HT-29 (cell line): Measurements from ENCODE around the gene LPAR4. TPM values are rescaled to one million over a fixed set of nuclear protein-coding genes. Genes with fewer than 3 reads are reported as not detected.
"Not testable (repeated sequence)": the region's sequence is repeated elsewhere in the genome, so short reads cannot be mapped to it uniquely, and the experiment has no call there.

Source experiments
- DNase-seq: peaks from one replicate; pipeline ENCODE4 v3.0.0-alpha.2; 2015; ENCODE audit warnings: low spot score
- total RNA-seq: library from RNA; depleted of rRNA; stranded (reverse); fragments of >200 nt; shearing (Covaris generic); gene quantifications from 2 replicates; pipeline ENCODE4 v1.2.3, GENCODE V29; 2014; rRNA removed

Gene LPAR4, protein sequence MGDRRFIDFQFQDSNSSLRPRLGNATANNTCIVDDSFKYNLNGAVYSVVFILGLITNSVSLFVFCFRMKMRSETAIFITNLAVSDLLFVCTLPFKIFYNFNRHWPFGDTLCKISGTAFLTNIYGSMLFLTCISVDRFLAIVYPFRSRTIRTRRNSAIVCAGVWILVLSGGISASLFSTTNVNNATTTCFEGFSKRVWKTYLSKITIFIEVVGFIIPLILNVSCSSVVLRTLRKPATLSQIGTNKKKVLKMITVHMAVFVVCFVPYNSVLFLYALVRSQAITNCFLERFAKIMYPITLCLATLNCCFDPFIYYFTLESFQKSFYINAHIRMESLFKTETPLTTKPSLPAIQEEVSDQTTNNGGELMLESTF
- total RNA-seq = not detected in 2 replicates

DNA sequence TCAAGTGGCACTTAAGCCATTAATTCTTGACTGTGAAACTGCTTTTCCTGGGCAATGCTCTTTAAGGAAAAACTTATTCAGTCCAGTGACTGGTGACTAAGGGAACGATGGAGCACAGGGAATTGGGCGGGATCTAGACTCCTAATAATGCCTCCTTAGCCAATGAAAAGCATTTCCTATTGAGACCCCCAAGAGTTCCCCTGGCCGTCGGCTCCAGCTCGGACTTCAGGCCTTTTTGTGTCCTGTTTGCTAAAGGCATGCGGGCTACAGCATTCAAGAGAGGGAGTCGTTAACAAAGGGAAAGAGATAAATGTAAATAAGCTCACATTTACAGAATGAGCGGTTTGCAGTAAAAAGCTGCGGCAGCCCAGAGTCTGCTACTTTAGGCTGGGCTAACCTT is at the start of gene LPAR4:
Gene LPAR4 (plus strand): TSS at position 232 of the 400 bp plus-strand sequence. CDS start 7,150 bp downstream, outside the sequence.
- no peak for DNase-seq

DNA sequence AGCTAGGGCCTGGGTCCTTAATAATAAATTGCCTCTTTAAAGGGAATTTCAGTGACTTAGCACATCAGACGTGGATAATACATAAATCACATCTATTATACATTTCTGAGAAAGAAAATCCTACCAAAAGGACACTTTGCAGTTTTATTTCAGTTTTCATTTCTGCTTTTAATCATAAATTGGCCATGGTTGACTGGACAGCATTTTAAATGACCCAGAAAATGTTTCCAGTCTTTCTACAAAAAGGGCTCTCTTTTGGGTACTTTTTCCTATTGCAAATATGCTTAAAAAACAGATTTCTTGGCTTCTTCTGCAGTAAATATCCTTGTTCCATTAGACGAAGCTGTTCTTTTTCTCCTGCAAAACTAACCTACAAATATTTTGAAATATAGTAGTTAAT is 41.4 kb upstream of the LPAR4 start:
- DNase-seq = no peak

DNA sequence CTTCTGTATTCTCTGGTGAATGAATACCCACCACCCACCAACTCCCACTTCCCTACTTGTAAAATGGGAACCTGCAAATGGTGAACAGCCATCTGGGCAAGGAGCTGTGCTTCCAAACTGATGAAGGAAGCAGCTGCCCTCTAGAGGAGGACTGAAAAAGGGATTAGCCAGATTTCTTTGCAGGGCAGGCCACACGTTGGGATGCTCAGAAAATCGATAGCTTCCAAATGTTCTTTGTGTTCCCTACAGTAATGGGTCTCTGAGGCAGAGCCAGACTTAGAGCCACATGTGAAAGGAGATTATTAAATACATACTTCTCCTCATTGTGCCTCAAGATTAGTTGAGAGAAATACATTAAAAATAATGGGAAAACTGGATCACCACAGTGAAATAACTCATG is 39.3 kb upstream of the LPAR4 start:
- DNase-seq = peak; percentile 39

DNA sequence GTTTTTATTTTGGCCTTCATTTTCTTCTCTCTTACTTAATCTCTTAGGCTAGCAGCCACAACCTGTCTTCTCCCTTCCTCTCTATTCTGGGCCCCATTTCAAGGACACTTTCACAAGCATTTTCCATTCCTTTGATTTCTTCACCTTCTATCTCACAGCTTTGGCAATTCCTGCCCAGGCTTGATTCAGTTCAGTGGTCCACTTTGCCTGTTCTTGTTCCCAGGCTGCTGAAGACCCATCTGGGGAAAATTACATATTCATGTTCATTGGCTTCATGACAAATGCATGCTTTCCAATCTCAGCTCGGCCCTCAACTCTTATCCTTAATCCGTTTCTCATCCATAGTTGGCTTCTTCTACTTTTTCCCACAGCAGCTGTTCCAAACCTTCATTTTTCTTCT is 38.7 kb upstream of the LPAR4 start:
- DNase-seq = no peak

DNA sequence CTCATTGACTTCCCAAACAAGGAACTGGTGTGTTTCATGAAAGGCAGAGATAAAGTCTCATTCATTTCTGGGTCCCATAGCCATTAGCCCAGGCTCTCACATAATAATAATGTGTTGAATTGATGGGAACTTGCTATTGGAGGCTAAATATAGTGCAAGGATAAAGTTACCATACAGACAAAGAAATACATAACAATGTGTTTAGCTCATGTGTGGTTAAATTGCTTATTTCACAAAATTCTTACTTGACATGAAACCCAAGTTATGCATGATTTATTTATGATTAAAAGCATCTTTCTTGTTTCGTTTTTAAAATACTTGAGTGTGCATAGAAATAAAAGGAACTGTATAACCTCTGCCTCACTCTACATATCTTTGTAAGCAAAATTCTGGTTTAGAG is 37.3 kb upstream of the LPAR4 start:
- no peak for DNase-seq

DNA sequence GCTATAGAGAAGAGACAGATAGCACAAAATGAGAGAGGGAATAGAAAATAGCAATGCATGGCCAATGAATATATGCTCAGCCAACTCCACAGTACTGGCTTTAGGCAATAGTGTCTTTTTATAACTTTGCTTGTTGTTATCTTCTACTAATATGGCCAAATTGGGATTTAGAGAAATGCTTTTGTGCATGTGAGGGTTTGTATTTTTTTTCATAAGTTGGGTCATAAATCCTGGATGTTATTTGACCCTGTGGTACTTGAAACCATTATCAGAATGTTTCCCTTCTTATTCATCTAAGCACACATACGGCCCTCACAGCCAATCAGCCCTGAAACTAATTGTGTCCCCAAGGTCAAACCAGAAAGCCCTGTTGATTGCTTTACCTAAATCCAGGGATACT is 35.2 kb upstream of the LPAR4 start:
- DNase-seq = no peak

DNA sequence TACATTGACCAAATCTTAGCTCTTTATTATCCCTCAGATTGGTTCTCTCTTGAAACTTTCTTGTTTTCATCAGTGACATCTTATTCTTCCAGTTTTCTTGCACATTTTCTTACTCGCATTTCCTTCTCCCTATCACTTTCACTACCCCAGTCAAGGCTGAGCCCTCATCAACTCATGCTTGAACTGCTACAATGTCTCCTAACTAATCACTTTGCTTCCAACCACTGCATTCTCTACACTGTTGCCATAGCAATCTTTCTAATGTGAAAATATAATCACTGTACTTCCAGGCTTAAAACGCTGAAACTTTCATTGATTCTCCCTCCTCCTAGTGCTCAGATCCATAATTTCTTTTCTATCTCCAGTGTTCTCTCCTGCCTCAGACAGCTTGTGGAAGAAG is 22.2 kb upstream of the LPAR4 start:
- DNase-seq = no peak

DNA sequence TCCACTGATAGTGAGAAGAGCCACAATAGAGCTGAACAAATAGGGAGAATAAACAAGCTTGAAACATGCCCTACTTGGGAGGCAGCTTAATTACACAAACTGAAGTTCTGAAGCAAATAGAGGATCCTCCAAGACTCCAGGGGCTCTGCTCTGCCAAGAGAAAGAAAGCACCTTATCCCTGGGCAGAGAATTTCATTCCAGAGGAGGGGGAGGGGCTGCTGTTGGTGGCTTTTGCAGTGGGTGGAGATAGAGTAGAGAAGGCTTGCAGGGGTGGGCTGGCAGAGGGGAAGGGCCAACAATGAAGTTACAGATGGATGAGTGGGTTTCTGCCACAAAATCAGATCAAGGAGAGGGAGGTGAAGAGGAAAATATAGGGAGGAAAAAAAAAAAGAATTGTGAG is 1.0 kb upstream of the LPAR4 start:
- no peak for DNase-seq

DNA sequence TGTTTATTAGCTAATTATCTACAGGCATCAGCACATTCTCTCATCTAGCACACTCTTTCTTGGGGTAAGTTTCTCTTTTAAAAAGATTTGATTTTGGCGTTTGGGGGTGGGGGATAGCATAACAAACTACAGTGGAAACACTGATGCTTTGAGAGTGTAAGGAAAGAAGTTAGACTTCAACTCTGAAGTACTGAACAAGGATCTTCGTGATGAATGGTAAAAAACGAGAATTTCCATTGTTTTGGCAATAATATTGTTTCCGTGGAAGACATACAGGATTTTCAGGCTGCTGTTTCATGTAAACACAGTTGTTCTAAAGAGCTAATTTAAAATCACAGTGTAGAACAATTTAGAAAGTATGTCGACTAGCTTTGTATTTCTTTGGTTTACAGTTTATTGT is 451 bp downstream of the LPAR4 start:
- DNase-seq = no peak

DNA sequence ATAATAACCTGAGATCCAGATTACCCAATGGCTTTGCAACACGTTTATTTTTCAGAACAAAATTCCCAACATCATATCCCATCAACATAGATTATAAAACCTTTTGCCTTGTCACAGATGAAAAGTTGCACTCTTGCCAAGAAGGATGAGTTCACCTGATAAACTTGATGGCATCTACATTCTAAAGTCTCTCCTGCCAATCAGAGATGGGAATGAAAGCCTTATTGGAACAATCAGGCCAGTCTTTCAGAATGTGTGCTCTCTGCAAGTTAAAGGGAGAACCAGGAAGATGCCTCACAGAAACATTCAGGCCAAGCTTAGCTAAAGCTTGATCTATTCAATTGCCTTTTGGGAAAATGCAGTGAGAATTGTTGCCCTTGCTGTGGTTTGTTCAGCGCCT is 1.3 kb downstream of the LPAR4 start:
- no peak for DNase-seq

DNA sequence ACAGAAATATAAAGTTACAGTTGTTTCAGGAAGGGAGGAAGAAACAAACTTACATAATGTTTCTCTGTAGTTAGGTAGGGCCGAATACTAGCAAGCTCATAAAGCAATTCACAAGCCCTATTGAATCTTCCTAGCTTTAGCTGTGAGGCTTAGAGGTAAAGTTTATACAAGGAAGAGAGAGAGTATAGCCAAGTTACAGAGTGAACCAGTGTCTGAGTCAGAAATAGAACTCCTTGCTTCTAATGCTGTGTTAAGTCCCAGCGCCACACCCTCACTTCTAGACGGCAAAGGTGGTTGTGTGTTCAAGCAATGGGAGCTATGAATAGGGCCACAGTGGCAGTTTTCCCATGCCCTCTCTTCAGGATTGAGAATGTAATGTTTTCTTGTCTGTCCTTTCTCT is 6.1 kb downstream of the LPAR4 start:
- DNase-seq = no peak

DNA sequence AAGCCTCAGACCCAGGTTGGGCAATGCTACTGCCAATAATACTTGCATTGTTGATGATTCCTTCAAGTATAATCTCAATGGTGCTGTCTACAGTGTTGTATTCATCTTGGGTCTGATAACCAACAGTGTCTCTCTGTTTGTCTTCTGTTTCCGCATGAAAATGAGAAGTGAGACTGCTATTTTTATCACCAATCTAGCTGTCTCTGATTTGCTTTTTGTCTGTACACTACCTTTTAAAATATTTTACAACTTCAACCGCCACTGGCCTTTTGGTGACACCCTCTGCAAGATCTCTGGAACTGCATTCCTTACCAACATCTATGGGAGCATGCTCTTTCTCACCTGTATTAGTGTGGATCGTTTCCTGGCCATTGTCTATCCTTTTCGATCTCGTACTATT is 7.4 kb downstream of the LPAR4 start:
- no peak for DNase-seq

DNA sequence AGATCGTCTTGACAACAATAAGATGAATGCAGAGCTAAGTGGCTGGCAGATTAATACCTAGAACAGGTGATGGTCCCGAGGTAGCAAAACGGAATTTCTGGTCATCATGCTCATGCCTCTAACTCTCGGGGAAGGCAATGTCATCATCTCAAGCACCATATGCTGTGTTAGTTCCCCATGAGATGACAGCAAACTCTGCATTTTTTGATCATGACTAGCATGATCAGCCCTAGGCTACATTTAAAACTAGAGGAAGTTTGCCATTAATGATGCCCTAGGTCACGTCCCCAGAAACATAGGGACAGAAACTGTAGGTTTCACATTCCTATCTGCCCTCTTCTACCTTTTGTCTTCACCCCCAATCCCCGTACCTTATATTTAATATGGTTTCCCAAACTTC is 11.6 kb downstream of the LPAR4 start:
- DNase-seq = no peak

DNA sequence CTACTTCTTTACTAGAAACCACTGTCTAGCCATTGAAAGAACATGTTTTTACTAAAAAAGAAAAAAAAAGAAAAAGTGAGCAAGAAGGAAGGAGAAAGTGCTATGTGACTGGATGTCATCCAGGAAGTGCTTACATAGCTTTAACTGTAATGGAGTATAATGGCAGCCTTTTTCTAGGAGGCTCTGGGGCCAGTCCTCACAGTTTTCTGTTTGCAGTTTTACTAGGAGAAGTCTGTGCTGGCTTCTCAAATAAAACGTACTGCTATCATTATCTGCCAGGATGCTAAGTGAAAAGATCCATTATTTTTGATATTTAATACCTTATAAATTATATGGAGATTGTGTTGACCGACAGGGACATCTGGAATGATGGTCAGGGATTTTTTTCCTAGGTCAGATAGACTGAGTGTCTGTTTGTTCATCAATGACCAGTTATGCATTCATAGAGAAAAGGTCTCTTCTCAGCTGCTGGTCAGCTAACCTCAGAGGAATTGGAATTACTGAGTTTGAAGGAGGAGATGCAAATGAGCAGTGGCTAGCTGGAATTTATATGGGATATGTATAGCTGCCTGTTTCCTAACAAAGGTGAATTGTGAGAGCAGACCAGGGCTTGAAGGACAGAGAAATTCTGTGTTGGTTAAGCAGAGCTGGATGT is 21.7 kb downstream of the LPAR4 start:
- no peak for DNase-seq

DNA sequence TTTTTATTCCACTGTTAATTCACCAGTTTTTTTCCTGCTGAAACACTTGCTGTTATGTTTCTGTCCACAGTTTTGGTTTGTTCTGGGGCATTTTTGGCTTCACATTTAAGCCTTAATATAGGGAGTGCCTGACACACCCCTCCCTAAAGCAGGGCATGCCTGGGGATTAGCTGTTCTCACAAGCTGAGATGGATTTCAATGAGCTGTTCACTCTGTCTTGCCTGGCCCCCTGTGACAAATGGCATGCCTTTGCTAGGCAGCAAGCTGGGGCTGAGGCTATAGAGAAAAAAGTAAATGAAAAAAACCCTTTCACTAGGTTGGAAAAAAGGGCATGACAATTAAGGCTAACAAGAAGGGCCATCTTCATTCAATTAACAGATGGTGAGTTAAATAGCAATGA is 22.4 kb downstream of the LPAR4 start:
- no peak for DNase-seq

DNA sequence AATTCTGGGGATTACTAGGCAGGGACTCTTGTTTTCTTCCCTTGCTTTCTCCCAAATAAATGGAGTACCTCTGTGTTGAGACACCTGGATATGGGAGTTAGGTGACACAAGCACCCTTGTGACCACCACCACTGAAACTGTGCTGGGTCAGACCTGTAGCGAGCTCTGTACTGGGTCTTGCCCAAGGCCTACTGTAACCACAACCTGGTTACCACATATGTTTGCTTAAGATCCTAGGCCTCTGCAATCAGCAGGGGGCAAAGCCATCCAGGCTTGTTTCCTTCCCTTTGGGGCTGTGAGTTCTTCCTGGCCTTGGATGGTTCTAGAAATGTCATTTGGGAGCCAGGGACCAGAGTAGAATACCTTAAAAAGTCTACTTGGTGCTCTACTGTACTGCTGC is 49.4 kb downstream of the LPAR4 start:
- DNase-seq = no peak

DNA sequence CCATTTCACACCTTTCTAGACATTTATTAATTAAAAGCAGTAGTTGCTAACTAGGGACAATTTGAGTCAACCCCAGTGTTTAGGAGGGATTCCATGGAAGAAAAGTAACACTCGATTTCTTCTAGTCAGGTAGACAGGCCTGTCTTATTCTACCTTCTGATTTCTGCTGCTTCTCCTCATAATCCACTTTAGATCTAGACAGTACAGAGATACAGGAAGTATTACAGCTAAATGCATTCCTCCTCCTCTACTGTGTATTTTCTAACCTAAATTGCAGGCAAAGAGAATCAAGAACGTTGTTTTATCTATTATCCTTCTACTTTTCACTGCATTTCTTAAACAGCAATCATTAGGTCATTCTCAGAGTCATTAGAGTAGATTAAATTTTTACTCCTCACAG is 52.6 kb downstream of the LPAR4 start:
- DNase-seq = no peak

DNA sequence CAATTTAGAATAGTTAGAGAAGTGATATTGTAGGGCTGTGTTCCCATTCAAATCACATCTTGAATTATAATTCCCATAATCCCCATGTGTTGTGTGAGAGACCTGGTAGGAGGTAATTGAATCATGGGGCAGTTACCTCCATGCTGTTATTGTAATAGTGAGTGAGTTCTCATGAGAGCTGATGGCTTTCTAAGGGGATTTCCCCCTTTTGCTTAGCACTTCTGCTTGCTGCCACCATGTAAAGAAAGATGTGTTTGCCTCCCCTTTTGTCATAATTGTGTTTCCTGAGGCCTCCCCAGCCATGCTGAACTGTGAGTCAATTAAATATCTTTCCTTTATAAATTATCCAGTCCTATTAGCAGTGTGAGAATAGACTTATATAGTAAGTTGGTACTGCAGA is 53.2 kb downstream of the LPAR4 start:
- DNase-seq = no peak

DNA sequence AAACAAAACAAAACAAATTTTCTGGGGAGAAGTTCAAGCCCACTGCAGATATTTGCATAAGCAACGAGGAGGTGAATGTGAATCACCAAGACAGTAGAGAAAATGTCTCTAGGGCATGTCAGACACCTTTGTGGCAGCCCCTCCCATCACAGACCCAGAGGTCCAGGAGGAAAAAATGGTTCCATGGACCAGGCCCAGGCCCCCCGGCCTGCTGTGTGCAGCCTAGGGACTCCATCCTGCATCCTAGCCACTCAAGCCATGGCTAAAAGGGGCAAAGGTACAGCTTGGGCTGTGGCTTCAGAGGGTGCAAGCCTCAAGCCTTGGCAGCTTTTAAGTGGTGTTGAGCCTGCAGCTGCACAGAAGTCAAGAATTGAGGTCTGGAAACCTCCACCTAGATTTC is 54.0 kb downstream of the LPAR4 start:
- no peak for DNase-seq

DNA sequence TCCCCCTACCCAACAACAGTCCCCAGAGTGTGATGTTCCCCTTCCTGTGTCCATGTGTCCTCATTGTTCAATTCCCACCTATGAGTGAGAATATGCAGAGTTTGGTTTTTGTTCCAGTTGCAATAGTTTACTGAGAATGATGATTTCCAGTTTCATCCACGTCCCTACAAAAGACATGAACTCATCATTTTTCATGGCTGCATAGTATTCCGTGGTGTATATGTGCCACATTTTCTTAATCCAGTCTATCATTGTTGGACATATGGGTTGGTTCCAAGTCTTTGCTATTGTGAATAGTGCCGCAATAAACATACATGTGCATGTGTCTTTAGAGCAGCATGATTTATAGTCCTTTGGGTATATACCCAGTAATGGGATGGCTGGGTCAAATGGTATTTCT is 55.0 kb downstream of the LPAR4 start:
- not testable (repeated sequence) for DNase-seq
